ENCODE measurements around the gene ODAD3.

Gene ODAD3

GRCh38 chr19:11387162-11388034 lies 47.5 kb downstream of the ODAD3 start:
- TF ChIP-seq FOXP2 (optimal IDR thresholded peaks at IDR 0.05; ENCODE audit: borderline replicate concordance, extremely low read depth, extremely low read length, insufficient read depth) = no peak
- no peak for TF ChIP-seq SIN3A (IDR thresholded peaks at IDR 0.05; ENCODE audit: borderline replicate concordance, insufficient read depth, low read length)
- TF ChIP-seq TAF1 (IDR thresholded peaks at IDR 0.05; ENCODE audit: borderline replicate concordance, insufficient read depth, low read length) = no peak
- no peak for TF ChIP-seq REST (IDR thresholded peaks at IDR 0.05; ENCODE audit: insufficient read depth in 1 of 2, low read depth in 2 of 2, low read length in 2 of 2)
- no peak for TF ChIP-seq POLR2AphosphoS5 (IDR thresholded peaks at IDR 0.05; ENCODE audit: low read depth, low read length)

- TF ChIP-seq TAF1 (IDR thresholded peaks at IDR 0.05; ENCODE audit: borderline replicate concordance, insufficient read depth, low read length) (no peak), POLR2AphosphoS5 (IDR thresholded peaks at IDR 0.05; ENCODE audit: low read depth, low read length) (no peak), FOXP2 (optimal IDR thresholded peaks at IDR 0.05; ENCODE audit: borderline replicate concordance, extremely low read depth, extremely low read length, insufficient read depth) (no peak), SIN3A (IDR thresholded peaks at IDR 0.05; ENCODE audit: borderline replicate concordance, insufficient read depth, low read length) (no peak), REST (IDR thresholded peaks at IDR 0.05; ENCODE audit: insufficient read depth in 1 of 2, low read depth in 2 of 2, low read length in 2 of 2) (no peak)
Measured at GRCh38 chr19:11384778-11385129, 50.2 kb downstream of the ODAD3 start.

GRCh38 chr19:11383706-11384048 lies 51.2 kb downstream of the ODAD3 start:
- no peak for TF ChIP-seq SIN3A (IDR thresholded peaks at IDR 0.05; ENCODE audit: borderline replicate concordance, insufficient read depth, low read length)
- TF ChIP-seq POLR2AphosphoS5 (IDR thresholded peaks at IDR 0.05; ENCODE audit: low read depth, low read length) = no peak
- TF ChIP-seq REST (IDR thresholded peaks at IDR 0.05; ENCODE audit: insufficient read depth in 1 of 2, low read depth in 2 of 2, low read length in 2 of 2) = no peak
- TF ChIP-seq FOXP2 (optimal IDR thresholded peaks at IDR 0.05; ENCODE audit: borderline replicate concordance, extremely low read depth, extremely low read length, insufficient read depth) = no peak
- no peak for TF ChIP-seq TAF1 (IDR thresholded peaks at IDR 0.05; ENCODE audit: borderline replicate concordance, insufficient read depth, low read length)

GRCh38 chr19:11382898-11383705 lies 51.8 kb downstream of the ODAD3 start:
- TF ChIP-seq FOXP2 (optimal IDR thresholded peaks at IDR 0.05; ENCODE audit: borderline replicate concordance, extremely low read depth, extremely low read length, insufficient read depth) (no peak), SIN3A (IDR thresholded peaks at IDR 0.05; ENCODE audit: borderline replicate concordance, insufficient read depth, low read length) (no peak), REST (IDR thresholded peaks at IDR 0.05; ENCODE audit: insufficient read depth in 1 of 2, low read depth in 2 of 2, low read length in 2 of 2) (no peak), TAF1 (IDR thresholded peaks at IDR 0.05; ENCODE audit: borderline replicate concordance, insufficient read depth, low read length) (no peak), POLR2AphosphoS5 (IDR thresholded peaks at IDR 0.05; ENCODE audit: low read depth, low read length) (no peak)
